IMR-90 (cell line): ENCODE data around the gene COL20A1. TPM values are rescaled to one million over a fixed set of nuclear protein-coding genes. Genes with fewer than 3 reads are reported as not detected.

ENCODE experiments used
- ATAC-seq: fragments of 200-7000 bp; cut with Tn5 transposase; 2 replicates; pipeline ENCODE4 v1.9.1; 2020; ENCODE audit warnings: low read depth, mild to moderate bottlenecking, moderate library complexity
- BruUV-seq: library from RNA; stranded (reverse); fragments of 400-500 nt; replicated peaks from 2 replicates; lab custom pipeline; 2021; lab: Mats Ljungman, UMichigan
- CTCF ChIA-PET: fragments of 300-600 bp; formaldehyde crosslinking; extraction: SDS; loops from one replicate; lab custom pipeline; 2021; ENCODE audit warnings: antibody characterized with exemption; lab: Yijun Ruan, JAX
- POLR2A ChIA-PET: fragments of 300-600 bp; sonication (Branson Sonifier 250); formaldehyde crosslinking; loops from one replicate; lab custom pipeline; 2022; ENCODE audit warnings: antibody characterized with exemption; ENCODE audit not compliant: unreplicated experiment; lab: Charles Lee
- DNase-seq: peaks from one replicate; pipeline ENCODE4 v3.0.0; 2013
- H2AFZ ChIP-seq: replicated peaks from 2 replicates; pipeline ENCODE3; 2013; ENCODE audit warnings: low read length, mild to moderate bottlenecking; ENCODE audit not compliant: poor library complexity
- H2AK5ac ChIP-seq: 2 replicates; pipeline ENCODE4 v1.6.1; 2013; ENCODE audit warnings: low read depth, low read length, inconsistent platforms
- H2AK9ac ChIP-seq: replicated peaks from 2 replicates; pipeline ENCODE3; 2013; ENCODE audit warnings: mild to moderate bottlenecking, low read depth, low read length, moderate library complexity; ENCODE audit not compliant: poor library complexity
- H2BK120ac ChIP-seq: 2 replicates; pipeline ENCODE4 v1.6.1; 2013; ENCODE audit warnings: low read depth, low read length, inconsistent platforms
- H2BK15ac ChIP-seq: 3 replicates; pipeline ENCODE4 v1.6.1; 2013; ENCODE audit warnings: low read depth, low read length, inconsistent platforms
- H2BK20ac ChIP-seq: 2 replicates; pipeline ENCODE4 v1.6.1; 2013; ENCODE audit warnings: low read depth, mild to moderate bottlenecking, inconsistent platforms, low read length, moderate library complexity
- H2BK5ac ChIP-seq: 2 replicates; pipeline ENCODE4 v1.6.1; 2013; ENCODE audit warnings: mild to moderate bottlenecking, low read depth, low read length, inconsistent platforms; ENCODE audit not compliant: poor library complexity, severe bottlenecking
- H3K14ac ChIP-seq: replicated peaks from 2 replicates; pipeline ENCODE4 v1.6.1; 2013; ENCODE audit warnings: low read depth, low read length, inconsistent platforms
- H3K18ac ChIP-seq: 2 replicates; pipeline ENCODE4 v1.6.1; 2013; ENCODE audit warnings: low read depth, low read length, control low read depth
- H3K23ac ChIP-seq: 2 replicates; pipeline ENCODE4 v1.6.1; 2013; ENCODE audit warnings: low read depth, low read length, inconsistent platforms
- H3K27ac ChIP-seq: 2 replicates; pipeline ENCODE4 v1.5.1; 2013; ENCODE audit warnings: mild to moderate bottlenecking, control low read depth, low read length; ENCODE audit not compliant: insufficient read depth
- H3K27me3 ChIP-seq: 2 replicates; pipeline ENCODE4 v1.6.1; 2013; ENCODE audit warnings: low read length; ENCODE audit not compliant: control insufficient read depth, insufficient read depth
- H3K36me3 ChIP-seq: 2 replicates; pipeline ENCODE4 v1.6.1; 2013; ENCODE audit warnings: low read length, mixed read lengths; ENCODE audit not compliant: control insufficient read depth, insufficient read depth
- H3K4ac ChIP-seq: 2 replicates; pipeline ENCODE4 v1.6.1; 2013; ENCODE audit warnings: low read depth, low read length, inconsistent platforms
- H3K4me1 ChIP-seq: 2 replicates; pipeline ENCODE4 v1.6.1; 2013; ENCODE audit warnings: low read length, mixed read lengths; ENCODE audit not compliant: control insufficient read depth, insufficient read depth
- H3K4me2 ChIP-seq: 2 replicates; pipeline ENCODE4 v1.6.1; 2013; ENCODE audit warnings: low read depth, mild to moderate bottlenecking, control low read depth, low read length, moderate library complexity
- H3K4me3 ChIP-seq: 2 replicates; pipeline ENCODE4 v1.5.1; 2013; ENCODE audit warnings: low read depth, mild to moderate bottlenecking, control low read depth, low read length, moderate library complexity; ENCODE audit not compliant: insufficient read depth
- H3K56ac ChIP-seq: 2 replicates; pipeline ENCODE4 v1.6.1; 2013; ENCODE audit warnings: low read length, inconsistent platforms; ENCODE audit not compliant: insufficient read depth; ENCODE audit errors: extremely low read depth
- H3K79me1 ChIP-seq, 2 experiments: 2 replicates each; pipeline ENCODE4 v1.6.1; 2013; ENCODE audit warnings: low read length in 2 of 2, inconsistent platforms in 1 of 2, low read depth in 1 of 2
- H3K9ac ChIP-seq: 2 replicates; pipeline ENCODE4 v1.6.1; 2013; ENCODE audit warnings: low read depth, low read length, control low read depth
- H3K9me1 ChIP-seq: 2 replicates; pipeline ENCODE4 v1.6.1; 2013; ENCODE audit warnings: low read length, inconsistent platforms; ENCODE audit not compliant: insufficient read depth
- H3K9me3 ChIP-seq: 2 replicates; pipeline ENCODE4 v1.6.1; 2013; ENCODE audit warnings: low read length; ENCODE audit not compliant: control insufficient read depth, insufficient read depth
- H4K20me1 ChIP-seq: 2 replicates; pipeline ENCODE4 v1.6.1; 2013; ENCODE audit warnings: low read length, inconsistent platforms; ENCODE audit not compliant: insufficient read depth
- H4K5ac ChIP-seq: 2 replicates; pipeline ENCODE4 v1.6.1; 2013; ENCODE audit warnings: mild to moderate bottlenecking, low read depth, low read length, control low read depth
- H4K8ac ChIP-seq, 2 experiments: 2 replicates each; pipeline ENCODE4 v1.6.1; 2013; ENCODE audit warnings: low read depth in 2 of 2, low read length in 2 of 2, control low read depth in 1 of 2, inconsistent platforms in 1 of 2
- H4K91ac ChIP-seq: 2 replicates; pipeline ENCODE4 v1.6.1; 2013; ENCODE audit warnings: low read depth, low read length, inconsistent platforms; ENCODE audit not compliant: insufficient read depth
- CEBPB ChIP-seq: IDR thresholded peaks from 2 replicates; pipeline ENCODE4 v1.6.1; 2012; ENCODE audit warnings: low read depth, low read length, improper control_type of control experiment
- WGBS, 2 experiments: methylation state at CpG; one replicate each; pipeline versions ENCODE4 v1.1.5 to v1.1.7; 2013; ENCODE audit warnings: missing lambda C conversion rate in 2 of 2; ENCODE audit not compliant: insufficient read length in 1 of 2; ENCODE audit errors: extremely low coverage in 2 of 2; 5-methylcytosine and 5-hydroxymethylcytosine counted together
- dilution Hi-C: fragments of 300-500 bp; cut with HindIII; formaldehyde crosslinking; loops from one replicate; pipeline ENCODE4 v1.14.3; 2018; ENCODE audit warnings: low sequenced_read_pairs; ENCODE audit not compliant: unreplicated experiment
- in situ Hi-C: fragments of 300-500 bp; cut with MboI; formaldehyde crosslinking; loops from 3 replicates; pipeline ENCODE4 v1.14.3; 2019; ENCODE audit warnings: low sequenced_read_pairs, inconsistent platforms, mixed read lengths
- intact Hi-C: fragments of 100-400 bp; cut with micrococcal nuclease; formaldehyde crosslinking; loops from 2 replicates; pipeline ENCODE4 v1.10.0; 2022
- polyA plus RNA-seq, 3 experiments: library from polyadenylated mRNA; depleted of rRNA; stranded (reverse); fragments of >200 nt; gene quantifications; 2 replicates each; pipeline ENCODE4 v1.2.3, GENCODE V29; 2012; ENCODE audit warnings: low replicate concordance in 1 of 3
- total RNA-seq: library from RNA; depleted of rRNA; stranded (reverse); fragments of >200 nt; gene quantifications from 2 replicates; pipeline ENCODE4 v1.2.3, GENCODE V29; 2012

The COL20A1 gene
- total and polyA plus RNA-seq, 2 of the 4 experiments (the other 2 are of a cell fraction): not detected

DNA sequence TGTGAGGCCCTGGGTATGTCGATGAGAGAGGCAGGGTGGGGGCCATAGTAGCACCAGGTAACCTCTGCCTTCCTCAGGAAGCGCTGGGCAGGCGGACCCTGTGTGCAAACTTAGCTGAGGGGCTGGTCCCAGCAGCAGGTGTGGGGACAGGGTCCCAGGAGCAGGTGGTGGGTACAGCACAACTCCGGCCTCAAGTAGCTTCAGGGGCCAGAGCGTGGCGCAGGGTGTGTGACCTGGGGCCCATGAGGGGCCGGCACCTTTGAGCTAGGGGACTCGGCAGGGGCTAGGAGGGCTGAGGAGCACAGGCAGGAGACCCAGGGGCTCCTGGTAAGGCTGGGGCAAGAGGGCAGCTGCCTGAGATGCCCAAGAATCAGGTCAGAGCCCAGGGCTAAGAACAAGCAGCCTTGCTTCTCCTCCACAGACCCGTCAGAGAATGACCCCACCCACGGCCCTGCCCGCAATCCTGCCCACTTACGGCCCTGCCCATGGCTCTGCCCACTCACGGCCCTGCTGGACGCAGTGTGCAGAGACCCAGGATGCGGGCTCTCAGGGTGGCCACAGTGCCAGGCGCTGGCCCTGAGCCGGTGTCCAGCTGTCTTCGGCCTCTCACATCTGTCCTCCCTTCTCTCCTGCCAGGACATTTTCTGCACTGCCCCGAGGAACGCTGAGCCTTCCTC lies 37.2 kb downstream of the COL20A1 start:
- 64% methylated on average over 7 of the region's 20 CpGs; no CpG with 5 or more reads in 1 of the 2 experiments for WGBS, 2 experiments
- Histone ChIP-seq H2AK5ac (no peak overlapping the region), H2AFZ (no peak overlapping the region), H2AK9ac (no peak overlapping the region), H3K79me1 (no peaks in the 10 kb centered on the region), H3K4me3 (no peak overlapping the region), H3K9me1 (no peaks in the 10 kb centered on the region), H3K56ac (no peak overlapping the region), H3K14ac (no peak overlapping the region), H3K27me3 (peaks cover 2% of the 10 kb centered on the region), H3K9me3 (peaks cover 6% of the 10 kb centered on the region), H3K27ac (no peak overlapping the region), H3K4me2 (no peak overlapping the region), H2BK20ac (no peak overlapping the region), H3K36me3 (no peaks in the 10 kb centered on the region), H4K5ac (no peak overlapping the region), H3K9ac (no peak overlapping the region), H3K23ac (no peak overlapping the region), H3K4ac (no peak overlapping the region), H3K18ac (no peak overlapping the region), H2BK15ac (no peak overlapping the region), H2BK120ac (no peak overlapping the region), H4K20me1 (no peaks in the 10 kb centered on the region), H3K4me1 (no peaks in the 10 kb centered on the region), H2BK5ac (no peak overlapping the region), H4K8ac (no peak overlapping the region), H4K91ac (no peak overlapping the region)
- dilution Hi-C loops: no loop called here
- ChIA-PET POLR2A (no interaction called here), CTCF (no interaction called here)
- TF ChIP-seq CEBPB: no peak
- DNase-seq (no peak), ATAC-seq (no peak)
- no TSS peak for BruUV-seq
- in situ Hi-C loops: no loop called here
- intact Hi-C loops: no loop called here
